HepG2 (cell line): ENCODE results near the gene SSC5D. TPM values are rescaled to one million over a fixed set of nuclear protein-coding genes. Genes with fewer than 3 reads are reported as not detected.
A peak's percentile ranks its signal among the peaks of the same experiment; 100 is the strongest.

Source experiments
- DRAP1 ChIP-seq: IDR thresholded peaks from 2 replicates; pipeline ENCODE4 v1.6.1; 2016; ENCODE audit warnings: missing genetic modification reagents, missing compliant biosample characterization
- GATA4 ChIP-seq: sonication (generic); IDR thresholded peaks from 2 replicates; pipeline ENCODE4 v1.6.1; 2016; ENCODE audit warnings: antibody characterized with exemption, low read depth, borderline replicate concordance
- HDAC2 ChIP-seq: sonication (generic); formaldehyde crosslinking; IDR thresholded peaks from 2 replicates; pipeline ENCODE4 v1.4.0; 2020; ENCODE audit warnings: missing genetic modification reagents
- RFXAP ChIP-seq: sonication (generic); formaldehyde crosslinking; IDR thresholded peaks from 2 replicates; pipeline ENCODE4 v1.4.0; 2020; ENCODE audit warnings: missing genetic modification reagents, borderline replicate concordance
- RNF219 ChIP-seq: sonication (generic); formaldehyde crosslinking; IDR thresholded peaks from 2 replicates; pipeline ENCODE4 v1.5.0; 2020; ENCODE audit warnings: mild to moderate bottlenecking, missing genetic modification reagents
- SP4 ChIP-seq: sonication (generic); formaldehyde crosslinking; IDR thresholded peaks from 2 replicates; pipeline ENCODE4 v1.8.1; 2023; ENCODE audit warnings: mild to moderate bottlenecking, missing genetic modification reagents
- STAG1 ChIP-seq: sonication (generic); formaldehyde crosslinking; IDR thresholded peaks from 2 replicates; pipeline ENCODE4 v1.4.0; 2020; ENCODE audit warnings: missing genetic modification reagents
- U2AF1 ChIP-seq: fragments of 200-400 bp; formaldehyde crosslinking; optimal IDR thresholded peaks from 2 replicates; pipeline ENCODE3; 2017; ENCODE audit warnings: mild to moderate bottlenecking, low read depth, low read length
- ZBTB10 ChIP-seq: sonication (generic); formaldehyde crosslinking; IDR thresholded peaks from 2 replicates; pipeline ENCODE4 v1.4.0; 2020; ENCODE audit warnings: missing genetic modification reagents, borderline replicate concordance
- ZBTB2 ChIP-seq: sonication (generic); formaldehyde crosslinking; IDR thresholded peaks from 2 replicates; pipeline ENCODE4 v1.8.0; 2022; ENCODE audit warnings: low read depth, missing genetic modification reagents
- ZBTB4 ChIP-seq: sonication (generic); formaldehyde crosslinking; IDR thresholded peaks from 2 replicates; pipeline ENCODE4 v1.4.0; 2020; ENCODE audit warnings: missing genetic modification reagents, mild to moderate bottlenecking, borderline replicate concordance
- ZFAT ChIP-seq: sonication (generic); formaldehyde crosslinking; conservative IDR thresholded peaks from 2 replicates; pipeline ENCODE4 v1.8.1; 2023; ENCODE audit warnings: missing genetic modification reagents, inconsistent platforms
- ZNF503 ChIP-seq: sonication (generic); formaldehyde crosslinking; IDR thresholded peaks from 2 replicates; pipeline ENCODE4 v1.4.0; 2020; ENCODE audit warnings: missing genetic modification reagents
- ZNF549 ChIP-seq: sonication (generic); formaldehyde crosslinking; IDR thresholded peaks from 2 replicates; pipeline ENCODE4 v1.5.0; 2020; ENCODE audit warnings: missing genetic modification reagents
- ZNF660 ChIP-seq: sonication (generic); formaldehyde crosslinking; IDR thresholded peaks from 2 replicates; pipeline ENCODE4 v1.5.1; 2020; ENCODE audit warnings: mild to moderate bottlenecking, low read depth, missing genetic modification reagents, borderline replicate concordance
- ZNF781 ChIP-seq: sonication (generic); formaldehyde crosslinking; IDR thresholded peaks from 2 replicates; pipeline ENCODE4 v1.5.1; 2020; ENCODE audit warnings: borderline replicate concordance, mild to moderate bottlenecking, missing genetic modification reagents; ENCODE audit errors: not compliant biosample characterization
- polyA plus RNA-seq, 8 experiments: library from polyadenylated mRNA; depleted of rRNA in 3 of 8; stranded (reverse) in 7 of 8; unstranded in 1 of 8; fragments of >200 nt; fragmentation: Illumina TruSeq in 4 of 8; extraction: Trizol in 4 of 8; gene quantifications; 2 replicates each; pipeline versions ENCODE4 v1.2.1 to v1.2.3, GENCODE V29; 2011 to 2016; ENCODE audit warnings: low read depth in 4 of 8, missing spikeins in 1 of 8, mixed read lengths in 1 of 8; ENCODE audit not compliant: insufficient read depth in 1 of 8
- total RNA-seq, 5 experiments: library from RNA; depleted of rRNA; stranded (reverse); fragments of >200 nt; fragmentation: Illumina TruSeq; extraction: Trizol; gene quantifications; 2 replicates each; pipeline ENCODE4 v1.2.3, GENCODE V29; 2016; ENCODE audit warnings: low read depth in 1 of 5

SSC5D gene
- total and polyA plus RNA-seq, 2 of the 13 experiments (the other 11 are each of a cell fraction or from before 2014, with no cell fraction given), result not detected

GRCh38 chr19:55536951-55537740 is 48.9 kb downstream of the SSC5D start, which contains the start of gene SBK2 (continued):
- no peak for TF ChIP-seq HDAC2 (CRISPR knock-in tag)
- 0 out of 2 replicates have a peak, but pooled peaks have one; percentile 32 for TF ChIP-seq SP4 (CRISPR knock-in tag)
- TF ChIP-seq ZNF660 (CRISPR knock-in tag), result no peak
- TF ChIP-seq ZNF503 (CRISPR knock-in tag), result no peak
- TF ChIP-seq RNF219 (CRISPR knock-in tag), result no peak
- TF ChIP-seq ZNF781 (CRISPR knock-in tag), result no peak
- no peak for TF ChIP-seq U2AF1
- no peak for TF ChIP-seq ZBTB4 (CRISPR knock-in tag)
- no peak for TF ChIP-seq DRAP1 (CRISPR knock-in tag)
- TF ChIP-seq GATA4, result no peak
- no peak for TF ChIP-seq ZBTB10 (CRISPR knock-in tag)
- TF ChIP-seq RFXAP (CRISPR knock-in tag), result peak; percentile 88
- TF ChIP-seq ZFAT (CRISPR knock-in tag), result no peak
- TF ChIP-seq STAG1 (CRISPR knock-in tag), result peak; percentile 41
- no peak for TF ChIP-seq ZNF549 (CRISPR knock-in tag)
- no peak for TF ChIP-seq ZBTB2
